HG02970 (cell line): ENCODE measurements around the gene OPTN.

ENCODE experiments used
- ATAC-seq: cut with Tn5 transposase; IDR thresholded peaks from one replicate; pipeline ENCODE4 v1.9.1; 2021; ENCODE audit warnings: mild to moderate bottlenecking, moderate library complexity, moderate number of reproducible peaks; ENCODE audit not compliant: unreplicated experiment, low FRiP score

OPTN gene

DNA sequence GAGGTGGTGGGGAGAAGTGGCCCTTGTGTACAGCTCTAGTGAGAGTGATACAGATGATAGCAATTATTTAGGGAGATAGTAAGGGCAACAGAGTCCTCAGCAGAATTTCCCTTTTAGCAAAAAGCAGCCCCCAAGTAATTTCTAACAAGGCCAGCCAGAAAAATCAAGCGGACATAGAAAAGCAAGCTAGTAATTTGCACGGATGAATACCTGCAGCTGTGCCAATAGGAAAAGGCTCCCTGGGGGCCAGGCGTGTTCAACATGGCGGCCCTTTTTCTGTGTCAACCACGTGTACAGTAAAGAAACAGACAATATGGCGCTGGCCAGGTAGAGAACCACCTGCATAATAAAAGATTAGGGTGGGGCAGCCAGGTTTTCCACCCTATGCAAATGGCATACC, 68.8 kb downstream of the OPTN start:
- ATAC-seq, result no peak

DNA sequence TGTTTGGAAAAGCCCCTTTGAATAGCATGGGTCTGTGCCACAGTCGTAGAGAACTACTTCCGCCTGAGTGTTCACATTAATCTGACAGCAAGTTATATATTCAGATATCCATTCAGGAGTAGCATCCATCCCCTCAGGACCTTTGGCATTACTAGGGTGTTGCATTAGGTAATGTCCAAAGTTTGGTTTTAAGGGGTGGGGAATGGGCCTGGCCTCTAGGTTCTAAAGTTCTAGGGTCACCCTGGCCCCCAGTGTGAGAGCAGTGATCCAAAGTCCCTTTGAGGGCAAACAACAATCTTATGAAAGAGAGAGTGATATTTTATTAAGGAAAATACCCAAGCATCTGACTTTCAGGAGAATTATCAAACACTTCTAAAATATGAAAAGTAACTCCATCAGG, 73.7 kb downstream of the OPTN start:
- ATAC-seq, result no peak

DNA sequence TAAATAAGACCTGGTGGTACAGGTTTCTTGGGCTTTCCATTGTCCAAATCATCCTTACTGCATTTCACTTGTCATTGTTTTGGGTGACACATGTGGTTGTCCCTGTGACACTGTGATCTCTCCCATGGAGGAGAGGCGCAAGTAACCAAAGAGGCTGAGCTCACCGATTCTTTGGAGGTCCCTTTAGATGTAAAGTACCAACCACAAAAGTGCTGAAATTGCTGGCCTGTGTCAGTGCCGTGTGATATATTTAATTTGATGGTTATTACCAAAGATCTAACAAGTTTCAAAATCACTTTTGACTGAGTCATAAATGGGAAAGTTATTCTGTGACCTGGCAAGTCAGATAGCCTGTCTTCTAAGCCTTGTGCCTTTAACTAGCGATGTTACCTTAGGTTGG, 80.8 kb downstream of the OPTN start:
- ATAC-seq, result no peak

DNA sequence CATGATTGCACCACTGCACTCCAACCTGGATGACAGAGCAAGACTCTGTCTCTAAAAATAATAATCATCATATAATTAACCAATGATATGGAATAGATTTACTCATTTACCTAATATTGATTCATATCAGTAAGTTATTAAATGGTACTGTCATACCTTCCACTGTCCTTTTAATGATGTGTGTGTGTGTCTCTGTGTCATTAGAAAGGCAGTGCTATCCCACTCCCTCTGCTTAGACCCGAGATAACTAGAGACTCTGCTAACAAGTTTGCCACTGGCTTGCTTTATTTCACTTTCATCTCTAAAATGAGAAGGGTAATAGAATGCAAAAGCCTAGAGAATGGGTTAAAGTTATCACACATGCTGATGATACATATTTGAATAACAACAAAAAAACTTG, 82.5 kb downstream of the OPTN start:
- no peak for ATAC-seq

DNA sequence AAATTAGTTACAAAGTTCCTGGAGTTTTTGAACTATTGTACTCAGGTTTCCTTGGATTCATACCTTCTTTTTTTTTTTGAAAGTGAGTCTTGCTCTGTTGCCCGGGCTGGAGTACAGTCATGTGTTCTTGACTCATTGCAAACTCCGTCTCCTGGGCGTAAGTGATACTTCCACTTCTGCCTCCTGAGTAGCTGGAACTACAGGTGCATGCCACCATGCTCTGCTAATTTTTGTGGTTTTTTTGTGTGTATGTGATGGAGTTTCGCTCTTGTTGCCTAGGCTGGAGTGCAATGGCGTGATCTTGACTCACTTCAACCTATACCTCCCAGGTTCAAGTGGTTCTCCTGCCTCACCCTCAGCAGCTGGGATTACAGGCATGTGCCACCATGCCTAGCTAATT, 83.7 kb downstream of the OPTN start:
- no peak for ATAC-seq

DNA sequence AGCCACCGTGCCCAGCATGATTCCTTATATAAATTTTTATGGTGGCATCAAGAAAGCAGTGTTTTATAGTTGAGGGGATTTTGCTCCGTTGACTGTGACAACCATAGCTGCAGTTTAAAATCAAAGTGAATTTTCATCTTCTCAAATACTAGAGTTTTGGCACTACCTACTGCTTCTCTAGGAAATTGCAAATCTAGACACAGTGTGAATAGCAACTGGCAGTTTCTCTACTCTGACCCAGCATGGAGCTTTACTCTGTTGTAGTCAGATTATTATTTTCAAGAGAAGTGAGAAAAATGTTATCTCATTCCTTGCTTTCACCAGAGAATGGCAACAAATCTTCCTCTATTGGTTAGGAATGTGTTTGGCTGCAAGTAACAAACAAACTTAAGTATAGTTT, 84.3 kb downstream of the OPTN start:
- no peak for ATAC-seq

DNA sequence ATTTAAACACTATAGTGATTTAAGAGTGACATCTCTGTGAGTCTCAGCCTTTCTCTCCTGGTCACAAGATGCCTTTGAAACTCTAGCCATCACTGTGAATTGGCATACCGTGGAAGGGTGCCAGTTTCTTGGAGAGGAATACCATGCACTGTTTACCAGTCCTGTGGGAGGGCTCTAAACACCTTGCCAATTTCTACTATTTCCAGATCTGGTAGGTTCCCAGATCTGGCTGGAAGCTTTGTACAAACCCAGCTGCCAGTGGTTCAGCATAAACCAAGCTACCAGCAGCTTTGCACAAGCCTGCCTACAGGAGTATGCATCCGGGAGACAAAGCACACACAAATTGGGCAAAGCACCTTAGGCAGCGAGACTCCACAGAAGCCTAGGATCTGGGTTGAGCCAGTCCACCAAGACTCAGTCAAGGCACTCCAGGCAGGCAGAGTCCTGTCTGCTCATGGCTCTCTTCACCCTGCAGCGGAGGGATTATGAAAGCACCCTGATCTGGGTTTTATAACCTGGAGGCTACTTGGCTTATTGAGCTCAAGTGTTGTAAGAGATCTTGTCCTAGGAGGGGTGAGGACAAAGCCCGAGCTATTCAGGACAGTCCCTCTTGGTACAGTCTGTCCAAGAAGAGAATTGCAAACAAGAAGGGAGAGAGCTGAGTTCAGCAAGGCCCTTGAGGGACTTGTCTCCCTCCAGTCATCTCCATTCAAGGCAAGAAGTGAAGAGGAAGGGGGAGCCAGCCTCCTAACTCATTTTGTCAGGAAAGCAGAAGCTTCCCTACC, 85.0 kb downstream of the OPTN start:
- ATAC-seq, result no peak

DNA sequence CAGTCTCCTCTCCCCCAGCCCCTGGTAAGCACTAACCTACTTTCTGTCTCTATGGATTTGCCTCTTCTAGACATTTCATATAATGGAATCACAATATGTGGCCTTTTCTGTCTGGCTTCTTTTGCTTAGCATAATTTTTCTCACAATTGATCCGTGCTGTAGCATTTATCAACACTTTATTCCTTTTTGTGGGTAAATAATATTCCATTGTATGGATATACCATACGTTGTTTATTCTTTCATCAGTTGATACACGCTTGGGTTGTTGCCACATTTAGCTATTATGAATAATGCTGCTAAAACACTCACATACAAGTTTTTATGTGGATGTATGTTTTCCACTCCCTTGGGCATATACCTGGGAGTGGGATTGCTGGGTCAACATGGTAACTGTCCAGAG, 87.2 kb downstream of the OPTN start:
- ATAC-seq, result no peak
